Stimulated activated CD8-positive, alpha-beta memory T cell treated with anti-CD3 and anti-CD28 coated beads, Interleukin-15, amount 100 ng/mL, for 1 hour (primary cell): ENCODE results near the gene SYNJ2.

Experiments used
- DNase-seq: peaks from one replicate; pipeline ENCODE4 v3.0.0-alpha.2; 2020; ENCODE audit warnings: low read depth

Gene SYNJ2

GRCh38 chr6:158125271-158125670 is 143.6 kb downstream of the SYNJ2 start:
- no peak for DNase-seq

GRCh38 chr6:158131926-158132325 is 150.3 kb downstream of the SYNJ2 start:
- DNase-seq = no peak

- no peak for DNase-seq
These were observed 161.1 kb downstream of the SYNJ2 start for GRCh38 chr6:158142789-158143188.

- DNase-seq = no peak
These were observed 162.0 kb downstream of the SYNJ2 start for GRCh38 chr6:158143700-158144099.
